Loucy (cell line): ENCODE data around the gene TUBA8.
"Not testable (repeated sequence)": the region's sequence is repeated elsewhere in the genome, so short reads cannot be mapped to it uniquely, and the experiment has no call there.

Experiments
- H2AFZ ChIP-seq: fragments of 200-600 bp; sonication (generic); 2 replicates; pipeline ENCODE4 v1.6.0; 2016; ENCODE audit warnings: antibody characterized with exemption, mild to moderate bottlenecking, low read length, moderate library complexity
- H3F3A ChIP-seq: fragments of 200-600 bp; 2 replicates; pipeline ENCODE4 v1.6.0; 2016; ENCODE audit warnings: antibody characterized with exemption, low read depth, mild to moderate bottlenecking
- H3K27me3 ChIP-seq: fragments of 200-600 bp; sonication (generic); 2 replicates; pipeline ENCODE4 v1.6.1; 2014; ENCODE audit warnings: low read length, mild to moderate bottlenecking; ENCODE audit not compliant: insufficient read depth, poor library complexity, severe bottlenecking
- H3K36me3 ChIP-seq: fragments of 200-600 bp; sonication (generic); 2 replicates; pipeline ENCODE4 v1.6.1; 2016; ENCODE audit warnings: low read length; ENCODE audit not compliant: insufficient read depth
- H3K4me1 ChIP-seq: fragments of 200-600 bp; sonication (generic); 2 replicates; pipeline ENCODE4 v1.5.1; 2014; ENCODE audit warnings: low read length, mild to moderate bottlenecking; ENCODE audit not compliant: insufficient read depth, poor library complexity, severe bottlenecking
- H3K4me2 ChIP-seq: fragments of 200-600 bp; sonication (generic); 2 replicates; pipeline ENCODE4 v1.6.0; 2014; ENCODE audit warnings: antibody characterized with exemption, low read length, low read depth, mild to moderate bottlenecking; ENCODE audit not compliant: poor library complexity, severe bottlenecking
- H3K4me3 ChIP-seq: fragments of 200-600 bp; sonication (generic); 2 replicates; pipeline ENCODE4 v1.5.1; 2014; ENCODE audit warnings: low read length, mild to moderate bottlenecking, mixed read lengths; ENCODE audit not compliant: poor library complexity, severe bottlenecking
- H3K79me2 ChIP-seq: fragments of 200-600 bp; sonication (generic); 2 replicates; pipeline ENCODE4 v1.6.1; 2014; ENCODE audit warnings: low read length; ENCODE audit not compliant: insufficient read depth
- H3K9ac ChIP-seq: fragments of 200-600 bp; sonication (generic); 2 replicates; pipeline ENCODE4 v1.6.0; 2014; ENCODE audit warnings: mild to moderate bottlenecking, low read depth, low read length, moderate library complexity; ENCODE audit not compliant: poor library complexity, severe bottlenecking
- H3K9me2 ChIP-seq: fragments of 200-600 bp; sonication (generic); replicated peaks from 2 replicates; pipeline ENCODE4 v1.6.1; 2016; ENCODE audit warnings: low read depth, low read length, mixed read lengths
- H3K9me3 ChIP-seq: fragments of 200-600 bp; sonication (generic); 2 replicates; pipeline ENCODE4 v1.6.1; 2014; ENCODE audit warnings: mild to moderate bottlenecking, antibody characterized with exemption, low read length, low read depth; ENCODE audit not compliant: insufficient read depth
- H4K20me1 ChIP-seq: fragments of 200-600 bp; sonication (generic); 2 replicates; pipeline ENCODE4 v1.6.0; 2014; ENCODE audit warnings: antibody characterized with exemption, low read length, mild to moderate bottlenecking; ENCODE audit not compliant: insufficient read depth, poor library complexity, severe bottlenecking
- CTCF ChIP-seq: fragments of 200-600 bp; sonication (generic); conservative IDR thresholded peaks from 2 replicates; pipeline ENCODE4 v1.5.1; 2014; ENCODE audit warnings: mild to moderate bottlenecking, antibody characterized with exemption, low read length
- EZH2phosphoT487 ChIP-seq: fragments of 200-600 bp; IDR thresholded peaks from 2 replicates; pipeline ENCODE4 v1.6.1; 2018; ENCODE audit warnings: antibody characterized with exemption, mild to moderate bottlenecking, moderate library complexity, borderline replicate concordance

Gene TUBA8

DNA sequence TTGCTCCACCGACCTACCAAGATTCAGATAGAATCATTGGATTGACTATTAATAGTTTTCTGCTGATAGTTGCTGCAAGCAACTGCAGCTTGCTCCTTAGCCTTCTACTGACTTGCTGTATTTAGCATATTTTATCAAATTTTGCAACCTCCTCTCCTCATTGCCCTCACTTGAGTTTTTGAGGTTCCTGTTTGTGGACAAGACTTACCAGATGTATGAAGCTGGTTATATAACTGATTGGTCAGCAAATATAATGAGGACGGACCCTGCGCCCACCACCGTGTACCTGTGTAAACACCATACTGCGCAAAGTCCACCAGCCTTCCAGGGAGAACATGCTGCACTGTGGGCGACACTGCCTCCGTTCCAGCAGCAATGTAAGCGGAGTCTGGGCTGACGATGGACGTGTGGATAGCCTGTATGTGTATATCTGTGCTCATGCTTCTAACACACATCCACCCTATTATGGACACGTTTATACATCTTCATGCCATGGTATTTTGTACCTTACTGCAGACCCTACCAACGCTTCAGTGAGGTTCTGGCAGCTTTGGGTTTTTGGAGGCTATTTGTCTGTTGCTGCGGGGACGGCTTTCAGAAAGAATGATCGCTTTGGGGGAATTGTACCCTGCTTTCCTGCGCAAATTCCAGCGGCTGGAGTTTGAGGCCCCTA, 37.8 kb downstream of the TUBA8 start:
- no peaks in the 10 kb centered on the region for H3K36me3 ChIP-seq
- no peak for TF ChIP-seq CTCF
- TF ChIP-seq EZH2phosphoT487 = no peak
- no peaks in the 10 kb centered on the region for H3F3A ChIP-seq
- no peak overlapping the region for H3K4me3 ChIP-seq
- H3K79me2 ChIP-seq = peaks cover 28% of the 10 kb centered on the region
- no peaks in the 10 kb centered on the region for H4K20me1 ChIP-seq
- H3K4me2 ChIP-seq = peak overlapping the region; percentile 91
- H3K4me1 ChIP-seq = peaks cover 31% of the 10 kb centered on the region
- no peaks in the 10 kb centered on the region for H3K9me2 ChIP-seq
- H3K9me3 ChIP-seq = no peaks in the 10 kb centered on the region
- H2AFZ ChIP-seq = no peak overlapping the region
- peak overlapping the region; percentile 92 for H3K9ac ChIP-seq
- H3K27me3 ChIP-seq = no peaks in the 10 kb centered on the region

DNA sequence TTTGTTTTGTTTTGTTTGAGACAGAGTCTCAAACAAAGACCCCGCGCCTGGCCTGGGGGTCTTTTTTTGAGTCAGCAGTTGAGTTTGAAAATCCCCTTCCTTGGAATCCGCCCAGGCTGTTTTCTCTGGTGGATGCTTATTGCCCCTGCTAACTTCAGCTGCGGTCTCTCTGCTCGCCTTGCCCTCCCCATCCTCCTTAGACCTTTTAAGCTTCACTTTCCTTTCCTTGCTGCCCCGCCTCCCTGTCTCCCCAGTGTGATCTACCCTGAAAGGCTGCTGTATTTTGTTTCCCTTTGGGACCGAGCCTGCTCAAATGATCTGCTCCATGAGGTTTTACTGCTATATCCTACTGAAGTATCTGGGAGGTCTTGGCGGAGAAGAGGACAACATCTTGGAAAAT, 41.9 kb downstream of the TUBA8 start:
- Histone ChIP-seq H4K20me1 (no peaks in the 10 kb centered on the region), H3F3A (no peaks in the 10 kb centered on the region), H3K36me3 (no peaks in the 10 kb centered on the region; the same call in 1 of the 2 replicates), H3K9me2 (no peaks in the 10 kb centered on the region), H3K27me3 (no peaks in the 10 kb centered on the region), H3K9me3 (no peaks in the 10 kb centered on the region), H3K4me2 (peak overlapping the region; percentile 60), H3K79me2 (peaks cover 38% of the 10 kb centered on the region), H3K4me1 (peaks cover 31% of the 10 kb centered on the region), H3K9ac (peak overlapping the region; percentile 40), H3K4me3 (peak overlapping the region; percentile 48), H2AFZ (no peak overlapping the region)
- TF ChIP-seq CTCF (no peak), EZH2phosphoT487 (no peak)

DNA sequence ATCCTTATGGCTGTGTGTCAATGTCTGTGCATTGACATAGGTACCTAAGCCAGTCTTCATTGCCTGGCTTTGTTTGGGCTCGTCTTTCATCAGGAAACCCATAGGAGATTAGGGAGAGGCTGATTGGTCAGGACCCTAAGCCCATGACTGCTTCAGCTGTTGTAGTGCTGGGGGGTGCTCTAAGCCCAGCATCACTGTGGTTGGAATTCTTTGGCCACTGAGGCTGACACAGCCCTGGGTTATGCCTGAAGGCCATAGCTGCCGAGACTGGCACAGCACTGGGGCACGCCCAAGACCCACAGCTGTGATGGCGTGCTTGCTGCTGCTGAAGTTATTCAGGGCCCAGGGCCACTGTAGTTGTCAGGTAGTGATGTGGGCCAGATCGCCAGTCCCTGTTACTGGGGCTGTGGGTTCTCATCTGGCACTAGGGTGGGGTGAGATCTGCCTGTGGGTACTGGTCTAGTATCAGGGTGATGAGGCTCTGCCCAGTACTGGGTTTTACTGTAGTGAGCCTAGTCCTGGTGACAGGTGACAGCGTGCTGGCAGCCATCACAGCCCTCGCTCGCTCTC, 44.3 kb downstream of the TUBA8 start:
- H3K36me3 ChIP-seq = no peaks in the 10 kb centered on the region; the same call in 1 of the 2 replicates
- H3K4me3 ChIP-seq = no peak overlapping the region
- H3K9me3 ChIP-seq = no peaks in the 10 kb centered on the region
- H4K20me1 ChIP-seq = no peaks in the 10 kb centered on the region
- no peak overlapping the region for H2AFZ ChIP-seq
- H3K79me2 ChIP-seq = peaks cover 38% of the 10 kb centered on the region
- peaks cover 25% of the 10 kb centered on the region for H3K4me1 ChIP-seq
- H3K9me2 ChIP-seq = no peaks in the 10 kb centered on the region
- no peak overlapping the region for H3K4me2 ChIP-seq
- no peak overlapping the region for H3K9ac ChIP-seq
- no peaks in the 10 kb centered on the region for H3F3A ChIP-seq
- no peaks in the 10 kb centered on the region for H3K27me3 ChIP-seq
- TF ChIP-seq CTCF = no peak
- TF ChIP-seq EZH2phosphoT487 = no peak

- H3K4me2 ChIP-seq, H3K27me3 ChIP-seq, H3K9me3 ChIP-seq, H2AFZ ChIP-seq, H4K20me1 ChIP-seq, H3K9ac ChIP-seq, H3K4me3 ChIP-seq, H3K9me2 ChIP-seq, H3K36me3 ChIP-seq, H3F3A ChIP-seq: not testable (repeated sequence)
- Histone ChIP-seq H3K79me2 (peaks cover 32% of the 10 kb centered on the region), H3K4me1 (peaks cover 21% of the 10 kb centered on the region)
These were observed 44.9 kb downstream of the TUBA8 start for GRCh38 chr22:18155546-18155945.
